Measurements from ENCODE around the gene TSPO2.

- TF ChIP-seq CTCF (conservative IDR thresholded peaks at IDR 0.05; ENCODE audit: low read depth, low read length), result no peak
- no peak for TF ChIP-seq EZH2 (IDR thresholded peaks at IDR 0.05; ENCODE audit: borderline replicate concordance, low read depth, low read length, poor library complexity, severe bottlenecking)
These were observed 3.4 kb downstream of the TSPO2 start for GRCh38 chr6:41045664-41046063.
